Activated B cell treated with CpG ODN at 0.5 μM for 24 hours (primary cell): ENCODE data around the gene PXDC1. TPM values are rescaled to one million over a fixed set of nuclear protein-coding genes. Genes with fewer than 3 reads are reported as not detected.

ENCODE experiments used
- ATAC-seq: fragments of 200-7000 bp; cut with Tn5 transposase; one replicate; pipeline ENCODE4 v1.10.0; 2021; ENCODE audit warnings: low read depth, mild to moderate bottlenecking, moderate library complexity
- CTCF ChIA-PET: fragments of 350-600 bp; sonication (Branson Sonifier 250); formaldehyde crosslinking; loops from one replicate; lab custom pipeline; 2021; ENCODE audit warnings: antibody characterized with exemption; lab: Charles Lee
- POLR2A ChIA-PET: fragments of 350-600 bp; sonication (Branson Sonifier 250); formaldehyde crosslinking; loops from one replicate; lab custom pipeline; 2021; ENCODE audit warnings: antibody characterized with exemption; lab: Charles Lee
- DNase-seq: peaks from one replicate; pipeline ENCODE4 v3.0.0; 2022
- H3K27ac Mint-ChIP-seq: one replicate; pipeline ENCODE4 v1.8.0; 2020; ENCODE audit warnings: mixed read lengths
- H3K27me3 Mint-ChIP-seq: one replicate; pipeline ENCODE4 v1.8.0; 2021; ENCODE audit warnings: mixed read lengths
- H3K36me3 Mint-ChIP-seq: one replicate; pipeline ENCODE4 v1.8.0; 2021; ENCODE audit warnings: low read depth, mixed read lengths
- H3K4me1 Mint-ChIP-seq: one replicate; pipeline ENCODE4 v1.8.0; 2021; ENCODE audit warnings: mixed read lengths
- H3K4me3 Mint-ChIP-seq: one replicate; pipeline ENCODE4 v1.8.0; 2020; ENCODE audit warnings: mild to moderate bottlenecking, mixed read lengths
- H3K9me3 Mint-ChIP-seq: one replicate; pipeline ENCODE4 v1.8.0; 2020; ENCODE audit warnings: mixed read lengths
- intact Hi-C: fragments of 100-400 bp; cut with micrococcal nuclease; formaldehyde crosslinking; loops from one replicate; pipeline ENCODE4 v1.15.1; 2024
- total RNA-seq: library from RNA; stranded (reverse); gene quantifications from 2 replicates; pipeline ENCODE4 v1.2.3, GENCODE V29; 2022
- TF ChIP-seq, protein P1 (sequence below): fragments of 200-600 bp; IDR thresholded peaks from one replicate; pipeline ENCODE4 v1.8.0; 2022; ENCODE audit warnings: antibody characterized with exemption, mild to moderate bottlenecking

Gene PXDC1
- total RNA-seq, 1 donor from 2014 or later, result 3.9 TPM

DNA sequence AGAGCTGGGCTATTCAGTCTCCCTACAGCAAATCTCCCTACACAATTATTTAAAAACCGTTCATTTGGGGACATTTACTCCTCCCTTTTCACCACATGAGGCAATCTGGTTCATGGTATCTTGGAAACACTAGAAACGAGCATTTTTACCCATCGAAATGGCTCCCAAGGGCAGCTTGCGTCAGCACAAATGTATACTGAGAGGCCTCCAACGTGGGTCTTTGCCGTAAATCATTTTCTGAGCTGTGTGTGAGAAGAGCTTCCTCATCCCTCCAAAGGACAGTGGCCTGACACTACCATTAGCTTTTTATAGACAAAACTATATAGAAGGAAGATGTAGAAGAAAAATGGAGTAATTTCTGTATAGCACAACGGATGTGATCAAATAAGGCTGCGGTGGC is 30.0 kb upstream of the PXDC1 start:
- Mint-ChIP-seq H3K4me3 (no peak overlapping the region), H3K36me3 (no peaks in the 10 kb centered on the region), H3K27me3 (no peaks in the 10 kb centered on the region), H3K4me1 (no peaks in the 10 kb centered on the region), H3K27ac (no peak overlapping the region), H3K9me3 (no peaks in the 10 kb centered on the region)
- no peak for ATAC-seq
- ChIA-PET POLR2A (no interaction called here), CTCF (no interaction called here)
- intact Hi-C loops, result no loop called here
- DNase-seq, result no peak
- TF ChIP-seq, protein P1, sequence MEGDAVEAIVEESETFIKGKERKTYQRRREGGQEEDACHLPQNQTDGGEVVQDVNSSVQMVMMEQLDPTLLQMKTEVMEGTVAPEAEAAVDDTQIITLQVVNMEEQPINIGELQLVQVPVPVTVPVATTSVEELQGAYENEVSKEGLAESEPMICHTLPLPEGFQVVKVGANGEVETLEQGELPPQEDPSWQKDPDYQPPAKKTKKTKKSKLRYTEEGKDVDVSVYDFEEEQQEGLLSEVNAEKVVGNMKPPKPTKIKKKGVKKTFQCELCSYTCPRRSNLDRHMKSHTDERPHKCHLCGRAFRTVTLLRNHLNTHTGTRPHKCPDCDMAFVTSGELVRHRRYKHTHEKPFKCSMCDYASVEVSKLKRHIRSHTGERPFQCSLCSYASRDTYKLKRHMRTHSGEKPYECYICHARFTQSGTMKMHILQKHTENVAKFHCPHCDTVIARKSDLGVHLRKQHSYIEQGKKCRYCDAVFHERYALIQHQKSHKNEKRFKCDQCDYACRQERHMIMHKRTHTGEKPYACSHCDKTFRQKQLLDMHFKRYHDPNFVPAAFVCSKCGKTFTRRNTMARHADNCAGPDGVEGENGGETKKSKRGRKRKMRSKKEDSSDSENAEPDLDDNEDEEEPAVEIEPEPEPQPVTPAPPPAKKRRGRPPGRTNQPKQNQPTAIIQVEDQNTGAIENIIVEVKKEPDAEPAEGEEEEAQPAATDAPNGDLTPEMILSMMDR, result no peak

DNA sequence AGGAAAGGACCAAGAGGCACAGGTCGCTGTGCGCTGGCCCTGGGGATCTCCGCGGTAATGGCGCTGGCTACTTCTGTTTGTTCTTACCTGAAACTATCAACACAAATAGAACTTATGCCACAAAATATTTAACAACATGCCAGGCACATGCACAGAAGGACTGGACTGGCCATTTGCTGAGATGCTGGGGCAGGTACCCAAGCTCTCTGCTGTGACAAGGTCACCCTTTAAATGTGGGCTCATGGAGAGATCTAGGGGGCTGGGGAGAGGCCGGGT is 28.0 kb upstream of the PXDC1 start:
- intact Hi-C loops, result no loop called here
- no peak for ATAC-seq
- H3K4me3 Mint-ChIP-seq, result no peak overlapping the region

GRCh38 chr6:3778701-3779573 is 27.4 kb upstream of the PXDC1 start:
- no peaks in the 10 kb centered on the region for H3K36me3 Mint-ChIP-seq
- ATAC-seq (no peak), DNase-seq (no peak)
- H3K27ac Mint-ChIP-seq, result no peak overlapping the region
- TF ChIP-seq, protein P1, result no peak
- H3K27me3 Mint-ChIP-seq, result no peaks in the 10 kb centered on the region
- H3K9me3 Mint-ChIP-seq, result no peaks in the 10 kb centered on the region
- ChIA-PET POLR2A (no interaction called here), CTCF (no interaction called here)
- no peaks in the 10 kb centered on the region for H3K4me1 Mint-ChIP-seq
- H3K4me3 Mint-ChIP-seq, result no peak overlapping the region
- intact Hi-C loops, result no loop called here

More for the DNA sequence above, 28.0 kb upstream of the PXDC1 start:
- CTCF ChIA-PET, result no interaction called here
- Mint-ChIP-seq H3K27me3 (no peaks in the 10 kb centered on the region), H3K27ac (no peak overlapping the region), H3K4me1 (no peaks in the 10 kb centered on the region), H3K9me3 (no peaks in the 10 kb centered on the region), H3K36me3 (no peaks in the 10 kb centered on the region)
- POLR2A ChIA-PET, result no interaction called here
- TF ChIP-seq, protein P1, result no peak
- DNase-seq, result no peak

GRCh38 chr6:3777730-3778461 is 26.4 kb upstream of the PXDC1 start:
- intact Hi-C loops, result no loop called here

More at GRCh38 chr6:3777730-3778461, 26.4 kb upstream of the PXDC1 start:
- Mint-ChIP-seq H3K4me3 (no peak overlapping the region), H3K9me3 (no peaks in the 10 kb centered on the region), H3K4me1 (no peaks in the 10 kb centered on the region), H3K27me3 (no peaks in the 10 kb centered on the region), H3K27ac (no peak overlapping the region), H3K36me3 (no peaks in the 10 kb centered on the region)
- ATAC-seq (no peak), DNase-seq (no peak)
- TF ChIP-seq, protein P1, result no peak
- POLR2A ChIA-PET, result no interaction called here
- CTCF ChIA-PET, result no interaction called here
